GM12878 (cell line): ENCODE measurements around the gene ZYG11B. TPM values are rescaled to one million over a fixed set of nuclear protein-coding genes. Genes with fewer than 3 reads are reported as not detected.

ENCODE experiments used
- ATAC-seq: fragments of 200-7000 bp; cut with Tn5 transposase; 3 replicates; pipeline ENCODE4 v1.9.1; 2020; ENCODE audit warnings: mild to moderate bottlenecking, moderate library complexity
- BruUV-seq: library from RNA; stranded (reverse); fragments of 400-500 nt; replicated peaks from 2 replicates; lab custom pipeline; 2021; lab: Mats Ljungman, UMichigan
- CTCF ChIA-PET: fragments of 300-600 bp; sonication (Branson Sonifier 250); formaldehyde crosslinking; extraction: SDS; loops from one replicate; lab custom pipeline; 2021; ENCODE audit warnings: inconsistent platforms; lab: Yijun Ruan, JAX
- POLR2A ChIA-PET: fragments of 350-600 bp; formaldehyde crosslinking; extraction: SDS; loops from one replicate; lab custom pipeline; 2021; ENCODE audit warnings: inconsistent platforms; lab: Charles Lee
- RAD21 ChIA-PET: fragments of 300-600 bp; sonication (Branson Sonifier 250); formaldehyde crosslinking; loops from one replicate; lab custom pipeline; 2023; ENCODE audit warnings: antibody characterized with exemption; ENCODE audit not compliant: unreplicated experiment; lab: Charles Lee
- SMC1A ChIA-PET: fragments of 300-600 bp; sonication (Branson Sonifier 250); formaldehyde crosslinking; loops from one replicate; lab custom pipeline; 2023; ENCODE audit not compliant: unreplicated experiment, uncharacterized antibody; lab: Charles Lee
- DNase-seq: peaks from one replicate; pipeline ENCODE4 v3.0.0-alpha.2; 2011; ENCODE audit warnings: low read depth, low spot score
- FAIRE-seq: peaks from 3 replicates; lab custom pipeline; 2011; peaks lifted over from hg19 to GRCh38; lab: Jason Lieb, UNC
- H2AFZ ChIP-seq: 2 replicates; pipeline ENCODE4 v1.6.0; 2011; ENCODE audit warnings: low read depth, low read length, control low read depth; ENCODE audit not compliant: control insufficient read depth
- H3K27ac ChIP-seq: 2 replicates; pipeline ENCODE4 v1.5.1; 2011; ENCODE audit warnings: control low read depth; ENCODE audit not compliant: control insufficient read depth, insufficient read depth
- H3K27me3 ChIP-seq, 2 experiments: replicated peaks in 1 of 2; 2 replicates each; pipeline versions ENCODE4 v1.6.0 to v1.6.1; 2011; ENCODE audit warnings: low read length in 1 of 2; ENCODE audit not compliant: control insufficient read depth in 2 of 2, insufficient read depth in 2 of 2
- H3K36me3 ChIP-seq, 2 experiments: 2 replicates each; pipeline ENCODE4 v1.5.1; 2011; ENCODE audit warnings: low read length in 1 of 2; ENCODE audit not compliant: control insufficient read depth in 2 of 2, insufficient read depth in 2 of 2
- H3K4me1 ChIP-seq: 2 replicates; pipeline ENCODE4 v1.6.1; 2011; ENCODE audit warnings: mild to moderate bottlenecking, low read length, moderate library complexity, mixed read lengths; ENCODE audit not compliant: control insufficient read depth, insufficient read depth
- H3K4me2 ChIP-seq: 2 replicates; pipeline ENCODE4 v1.6.0; 2011; ENCODE audit warnings: control low read depth; ENCODE audit not compliant: control insufficient read depth, insufficient read depth
- H3K4me3 ChIP-seq: fragments of 200-600 bp; sonication (generic); 2 replicates; pipeline ENCODE4 v1.5.1; 2016
- H3K79me2 ChIP-seq: 2 replicates; pipeline ENCODE4 v1.6.0; 2011; ENCODE audit warnings: low read length; ENCODE audit not compliant: control insufficient read depth, insufficient read depth
- H3K9ac ChIP-seq: 2 replicates; pipeline ENCODE4 v1.8.0; 2011; ENCODE audit warnings: low read length, control low read depth, mixed read lengths; ENCODE audit not compliant: control insufficient read depth, insufficient read depth
- H3K9me3 ChIP-seq: replicated peaks from 3 replicates; pipeline ENCODE4 v1.5.1; 2011; ENCODE audit warnings: mild to moderate bottlenecking, low read length; ENCODE audit not compliant: control insufficient read depth, insufficient read depth
- H4K20me1 ChIP-seq: 2 replicates; pipeline ENCODE4 v1.6.0; 2011; ENCODE audit not compliant: control insufficient read depth, insufficient read depth
- ASH2L ChIP-seq: fragments of 300-600, 200-600 bp; sonication (generic); IDR thresholded peaks from 2 replicates; pipeline ENCODE4 v1.6.1; 2017; ENCODE audit warnings: low read depth, mild to moderate bottlenecking, borderline replicate concordance
- CBX3 ChIP-seq: fragments of 200-600 bp; sonication (generic); IDR thresholded peaks from 2 replicates; pipeline ENCODE4 v1.6.1; 2016; ENCODE audit warnings: low read depth, borderline replicate concordance
- E2F4 ChIP-seq: IDR thresholded peaks from 2 replicates; pipeline ENCODE4 v1.6.1; 2012; ENCODE audit warnings: low read depth, low read length, improper control_type of control experiment
- ELK1 ChIP-seq: IDR thresholded peaks from 2 replicates; pipeline ENCODE4 v1.6.1; 2012; ENCODE audit warnings: low read depth, low read length, improper control_type of control experiment
- KAT2A ChIP-seq: conservative IDR thresholded peaks from 2 replicates; pipeline ENCODE4 v1.6.1; 2011; ENCODE audit warnings: low read depth, low read length; ENCODE audit not compliant: control insufficient read depth
- NFYA ChIP-seq: IDR thresholded peaks from 2 replicates; pipeline ENCODE4 v1.6.1; 2011; ENCODE audit warnings: low read depth, mild to moderate bottlenecking, low read length, improper control_type of control experiment, borderline replicate concordance
- PAX8 ChIP-seq: fragments of 450-650 bp; IDR thresholded peaks from 2 replicates; pipeline ENCODE4 v1.6.1; 2017; ENCODE audit warnings: mild to moderate bottlenecking, moderate library complexity
- POLR2AphosphoS2 ChIP-seq: IDR thresholded peaks from 2 replicates; pipeline ENCODE4 v1.6.1; 2011; ENCODE audit warnings: low read depth, mild to moderate bottlenecking, low read length, improper control_type of control experiment, moderate library complexity
- STAT3 ChIP-seq: IDR thresholded peaks from 2 replicates; pipeline ENCODE4 v1.6.1; 2011; ENCODE audit warnings: low read depth, low read length, improper control_type of control experiment
- SUZ12 ChIP-seq: fragments of 200-600 bp; sonication (generic); IDR thresholded peaks from one replicate; pipeline ENCODE4 v1.6.1; 2018; ENCODE audit warnings: antibody characterized with exemption, mild to moderate bottlenecking; ENCODE audit not compliant: unreplicated experiment
- TCF7 ChIP-seq: IDR thresholded peaks from 2 replicates; pipeline ENCODE4 v1.6.1; 2014; ENCODE audit warnings: antibody characterized with exemption, borderline replicate concordance
- ZNF217 ChIP-seq: fragments of 450-650 bp; IDR thresholded peaks from 2 replicates; pipeline ENCODE4 v1.6.1; 2017; ENCODE audit warnings: antibody characterized with exemption, mild to moderate bottlenecking
- ZNF384 ChIP-seq: IDR thresholded peaks from 2 replicates; pipeline ENCODE4 v1.6.1; 2012; ENCODE audit warnings: low read depth, mild to moderate bottlenecking, low read length, improper control_type of control experiment, borderline replicate concordance
- WGBS: methylation state at CpG from one replicate; pipeline ENCODE4 v1.1.6; 2016; ENCODE audit warnings: low lambda C conversion rate; ENCODE audit not compliant: insufficient replicate concordance, insufficient coverage; ENCODE audit errors: missing lambda C conversion rate; 5-methylcytosine and 5-hydroxymethylcytosine counted together
- in situ Hi-C: fragments of 300-500 bp; cut with MboI; formaldehyde crosslinking; loops from 9 replicates; pipeline ENCODE4 v1.14.3; 2018; ENCODE audit warnings: mixed read lengths
- intact Hi-C: fragments of 100-400 bp; cut with micrococcal nuclease; formaldehyde crosslinking; loops from one replicate; pipeline ENCODE4 v1.14.2; 2022; ENCODE audit not compliant: unreplicated experiment
- polyA plus RNA-seq, 11 experiments: library from polyadenylated mRNA; depleted of rRNA in 4 of 11; unstranded in 6 of 11; stranded (reverse) in 5 of 11; fragments of >200 nt; fragmentation: Nextera tagmentation in 4 of 11; fragmentation: Illumina TruSeq in 1 of 11; extraction: Ambion mirVana in 4 of 11; extraction: Trizol in 1 of 11; gene quantifications; 1 replicate in 1 of 11; 2 replicates in 10 of 11; pipeline versions ENCODE4 v1.2.1 to v1.2.3, GENCODE V29; 2011 to 2016; ENCODE audit warnings: inconsistent platforms in 2 of 11, missing spikeins in 2 of 11, low read depth in 1 of 11
- total RNA-seq, 4 experiments: library from RNA; depleted of rRNA in 3 of 4; stranded (reverse); fragments of >200 nt in 3 of 4; fragmentation: Illumina TruSeq in 1 of 4; extraction: Trizol in 1 of 4; gene quantifications; 2 replicates each; pipeline versions ENCODE4 v1.2.1 to v1.2.3, GENCODE V29; 2013 to 2021

The ZYG11B gene
- total and polyA plus RNA-seq, 10 of the 15 experiments (the other 5 are each of a cell fraction or from before 2014, with no cell fraction given), result 1.8 to 8.5 (median 5.3) TPM

- no peak for TF ChIP-seq E2F4
- TF ChIP-seq ZNF217, result no peak
These were observed 45.1 kb upstream of the ZYG11B start (continued) for GRCh38 chr1:52681136-52681535.

GRCh38 chr1:52683367-52683940, 42.8 kb upstream of the ZYG11B start:
- ATAC-seq (no peak), DNase-seq (no peak)
- Histone ChIP-seq H3K9me3 (no peaks in the 10 kb centered on the region), H4K20me1 (no peaks in the 10 kb centered on the region), H3K4me2 (no peak overlapping the region), H3K4me1 (no peaks in the 10 kb centered on the region), H3K27ac (no peak overlapping the region), H3K27me3 (no peaks in the 10 kb centered on the region), H2AFZ (no peak overlapping the region), H3K79me2 (no peaks in the 10 kb centered on the region), H3K9ac (no peak overlapping the region)
- WGBS, result 99% methylated on average over 4 of the region's 4 CpGs
- ChIA-PET CTCF (interaction anchor here (1.1 kb wide), 1 partner anchor 287 kb away, joined by 3 read pairs; no protein-coding TSS in a partner anchor), SMC1A (interaction anchor here (1.5 to 1.8 kb wide), 2 partner anchors 24 to 276 kb away, joined by 3 to 4 read pairs; no protein-coding TSS in a partner anchor), RAD21 (interaction anchor here (0.6 kb wide), 1 partner anchor 154 kb away, joined by 3 read pairs; no protein-coding TSS in a partner anchor)
- BruUV-seq, result no TSS peak
- in situ Hi-C loops, result loop anchor here (10.0 kb wide), 1 partner anchor 539 kb away; the partner anchor contains the start of gene ZFYVE9
- intact Hi-C loops, result loop anchor here (10.0 kb wide), 2 partner anchors 129 to 319 kb away; partner anchors contain the start of genes CC2D1B and TUT4
- TF ChIP-seq KAT2A (no peak), PAX8 (no peak), STAT3 (no peak), NFYA (no peak), CBX3 (no peak), POLR2AphosphoS2 (no peak), TCF7 (no peak), ZNF384 (no peak), ASH2L (no peak), ELK1 (no peak), SUZ12 (no peak)
- TF ChIP-seq, all 136 proteins: peak for 0
- no peak overlapping the region for H3K4me3 ChIP-seq
- POLR2A ChIA-PET, result no interaction called here
- H3K36me3 ChIP-seq, result peaks cover 7% of the 10 kb centered on the region in 2 experiments; a peak in 3 of 4 replicates
- FAIRE-seq, result no peak
